ENCODE measurements around the gene CHRM5. TPM values are rescaled to one million over a fixed set of nuclear protein-coding genes. Genes with fewer than 3 reads are reported as not detected.
"Not testable (repeated sequence)": the region's sequence is repeated elsewhere in the genome, so short reads cannot be mapped to it uniquely, and the experiment has no call there.

CHRM5 gene
- total RNA-seq, 4 donors from 2014 or later: not detected

DNA sequence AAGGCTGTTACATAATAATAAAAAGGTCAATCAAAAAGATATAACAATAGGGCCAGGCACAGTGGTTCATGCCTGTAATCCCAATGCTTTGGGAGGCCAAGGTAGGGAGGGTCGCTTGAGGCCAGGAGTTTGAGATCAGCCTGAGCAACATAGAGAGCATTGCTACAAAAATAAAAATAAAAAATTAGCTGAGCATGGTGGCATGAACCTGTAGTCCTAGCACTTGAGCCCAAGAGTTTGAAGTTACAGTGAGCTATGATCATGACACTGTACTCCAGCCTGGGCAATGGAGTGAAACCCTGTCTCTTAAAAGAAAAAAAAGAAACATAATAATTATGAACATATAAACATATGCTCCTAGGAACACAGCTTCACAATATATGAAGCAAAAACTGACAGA lies 41.4 kb downstream of the CHRM5 start:
- TF ChIP-seq, protein P1, sequence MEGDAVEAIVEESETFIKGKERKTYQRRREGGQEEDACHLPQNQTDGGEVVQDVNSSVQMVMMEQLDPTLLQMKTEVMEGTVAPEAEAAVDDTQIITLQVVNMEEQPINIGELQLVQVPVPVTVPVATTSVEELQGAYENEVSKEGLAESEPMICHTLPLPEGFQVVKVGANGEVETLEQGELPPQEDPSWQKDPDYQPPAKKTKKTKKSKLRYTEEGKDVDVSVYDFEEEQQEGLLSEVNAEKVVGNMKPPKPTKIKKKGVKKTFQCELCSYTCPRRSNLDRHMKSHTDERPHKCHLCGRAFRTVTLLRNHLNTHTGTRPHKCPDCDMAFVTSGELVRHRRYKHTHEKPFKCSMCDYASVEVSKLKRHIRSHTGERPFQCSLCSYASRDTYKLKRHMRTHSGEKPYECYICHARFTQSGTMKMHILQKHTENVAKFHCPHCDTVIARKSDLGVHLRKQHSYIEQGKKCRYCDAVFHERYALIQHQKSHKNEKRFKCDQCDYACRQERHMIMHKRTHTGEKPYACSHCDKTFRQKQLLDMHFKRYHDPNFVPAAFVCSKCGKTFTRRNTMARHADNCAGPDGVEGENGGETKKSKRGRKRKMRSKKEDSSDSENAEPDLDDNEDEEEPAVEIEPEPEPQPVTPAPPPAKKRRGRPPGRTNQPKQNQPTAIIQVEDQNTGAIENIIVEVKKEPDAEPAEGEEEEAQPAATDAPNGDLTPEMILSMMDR (IDR thresholded peaks at IDR 0.05): no peak
- ATAC-seq (ENCODE audit: low FRiP score) (no peak), DNase-seq (ENCODE audit: low spot score) (no peak)

DNA sequence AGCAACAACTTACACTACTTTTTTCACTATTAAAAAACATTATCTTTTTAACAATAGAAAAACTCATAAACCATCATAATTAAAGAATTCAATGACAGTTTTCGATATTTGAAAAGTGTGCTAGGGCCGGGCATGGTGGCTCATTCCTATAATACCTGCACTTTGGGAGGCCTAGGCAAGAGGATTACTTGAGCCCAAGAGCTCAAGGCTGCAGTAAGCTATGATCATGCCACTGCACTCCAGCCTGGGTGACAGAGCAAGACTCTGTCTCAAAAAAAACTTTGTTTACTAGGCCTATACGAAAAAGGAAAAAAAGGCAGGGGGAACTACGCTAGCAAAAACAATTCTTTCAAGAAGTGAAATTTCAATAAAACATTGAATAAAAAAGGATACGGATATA lies 42.6 kb downstream of the CHRM5 start:
- TF ChIP-seq, protein P1 (IDR thresholded peaks at IDR 0.05): no peak
- no peak for DNase-seq (ENCODE audit: low spot score)
- ATAC-seq (ENCODE audit: low FRiP score): no peak

DNA sequence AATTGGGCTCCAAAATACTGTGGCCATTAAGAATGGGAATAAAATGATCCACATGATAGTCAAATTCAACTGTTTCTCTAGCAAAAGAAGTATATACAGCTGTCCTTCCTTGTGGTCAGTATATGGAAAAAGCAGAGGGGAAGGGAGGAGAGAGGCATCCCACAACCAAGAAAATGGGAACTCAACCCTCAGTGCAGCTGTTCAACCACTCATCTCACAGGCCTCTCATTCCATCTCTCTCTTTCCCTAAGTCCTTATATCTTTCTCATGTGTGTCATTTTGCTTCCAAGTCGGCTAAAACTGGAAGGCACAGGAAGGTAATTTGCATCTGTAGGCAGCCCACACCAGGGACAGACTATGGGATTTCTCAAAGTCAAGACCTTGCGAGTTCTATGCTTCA lies 43.2 kb downstream of the CHRM5 start:
- TF ChIP-seq, protein P1 (IDR thresholded peaks at IDR 0.05): no peak
- no peak for ATAC-seq (ENCODE audit: low FRiP score)
- DNase-seq (ENCODE audit: low spot score): no peak

DNA sequence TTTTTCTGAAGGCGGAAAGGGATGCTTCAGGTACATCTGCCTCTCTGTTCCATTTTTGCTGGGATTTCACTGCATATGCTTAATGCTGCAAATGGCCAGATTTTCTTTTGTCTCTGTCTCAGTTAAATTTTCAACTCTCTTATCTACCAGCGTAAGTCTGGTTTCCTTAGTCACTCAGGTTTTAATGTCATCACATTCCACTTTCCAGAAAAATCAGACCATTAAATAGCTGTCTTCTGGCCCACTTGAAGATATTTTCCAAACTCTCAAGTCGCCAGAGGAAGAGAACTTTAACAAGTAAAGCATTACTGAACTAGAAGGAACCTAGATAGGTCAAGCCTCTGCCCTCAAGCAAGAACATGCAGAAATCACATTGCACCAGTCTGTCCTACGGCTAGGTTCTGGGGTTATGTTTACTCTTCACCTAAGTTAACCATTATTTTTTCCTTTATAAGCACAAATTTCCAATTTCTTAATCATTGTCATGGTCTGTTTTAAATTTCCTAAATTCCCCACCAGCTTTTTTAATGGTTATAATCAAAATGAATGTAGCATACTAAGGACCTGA lies 44.2 kb downstream of the CHRM5 start:
- TF ChIP-seq, protein P1 (IDR thresholded peaks at IDR 0.05): no peak
- DNase-seq (ENCODE audit: low spot score) (no peak), ATAC-seq (ENCODE audit: low FRiP score) (no peak)

DNA sequence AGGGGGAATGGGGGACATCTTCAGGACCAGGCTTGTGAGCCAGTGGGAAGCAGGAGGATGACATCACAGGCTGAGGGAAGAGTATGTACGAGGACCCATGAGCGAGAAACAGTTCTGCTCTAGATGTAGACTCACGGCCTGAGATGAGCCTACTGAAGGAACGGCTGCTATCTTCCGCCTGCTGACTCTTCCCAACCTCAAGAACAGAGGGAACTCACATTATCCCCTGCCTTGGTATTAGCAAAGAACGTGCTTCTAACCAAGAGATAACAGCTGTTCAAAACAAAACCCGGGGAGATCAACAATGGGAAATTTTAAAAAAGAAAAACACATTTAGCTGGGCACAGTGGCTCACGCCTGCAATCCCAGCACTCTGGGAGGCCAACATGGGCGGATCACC lies 45.4 kb downstream of the CHRM5 start:
- ATAC-seq (ENCODE audit: low FRiP score): no peak
- DNase-seq (ENCODE audit: low spot score): no peak
- TF ChIP-seq, protein P1 (IDR thresholded peaks at IDR 0.05): no peak

DNA sequence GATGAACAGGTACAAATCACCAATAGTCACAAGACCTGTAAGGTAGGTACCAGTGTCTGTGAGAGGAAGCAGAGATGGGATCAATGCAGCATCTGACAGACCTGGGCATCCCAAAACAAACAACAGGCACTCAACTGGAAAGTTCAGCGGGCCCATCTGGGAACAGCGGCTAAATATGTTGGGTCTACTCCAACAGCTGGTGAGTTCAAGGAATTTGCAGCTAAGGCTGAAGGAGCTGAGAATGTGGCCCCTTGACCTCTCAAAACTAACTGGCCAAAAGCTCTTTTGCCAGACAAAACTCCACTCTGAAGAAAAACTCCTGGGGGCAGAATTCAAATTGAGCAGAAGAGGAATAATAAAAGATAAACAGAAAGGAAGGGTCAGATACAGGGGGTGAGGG lies 46.3 kb downstream of the CHRM5 start:
- no peak for ATAC-seq (ENCODE audit: low FRiP score)
- no peak for DNase-seq (ENCODE audit: low spot score)
- TF ChIP-seq, protein P1 (IDR thresholded peaks at IDR 0.05): no peak

DNA sequence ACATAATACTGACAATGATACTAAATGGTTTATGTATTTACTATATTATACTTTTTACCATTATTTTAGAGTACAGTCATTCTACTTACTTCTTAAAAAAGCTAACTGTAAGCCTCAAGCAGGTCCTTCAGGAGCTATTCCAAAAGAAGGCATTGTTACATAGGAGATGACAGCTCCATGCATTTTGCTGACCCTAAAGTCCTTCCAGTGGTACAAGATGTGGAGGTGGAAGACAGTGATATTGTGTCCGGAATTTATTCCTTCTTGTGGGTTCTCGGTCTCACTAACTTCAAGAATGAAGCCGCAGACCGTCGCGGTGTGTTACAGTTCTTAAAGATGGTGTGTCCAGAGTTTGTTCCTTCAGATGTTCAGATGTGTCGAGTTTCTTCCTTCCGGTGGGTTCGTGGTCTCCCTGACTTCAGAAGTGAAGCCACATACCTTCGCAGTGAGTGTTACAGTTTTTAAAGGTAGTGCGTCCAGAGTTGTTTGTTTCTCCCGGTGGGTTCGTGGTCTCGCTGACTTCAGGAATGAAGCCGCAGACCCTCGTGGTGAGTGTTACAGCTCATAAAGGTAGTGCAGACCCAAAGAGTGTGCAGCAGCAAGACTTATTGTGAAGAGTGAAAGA lies 49.8 kb downstream of the CHRM5 start:
- no peak for DNase-seq (ENCODE audit: low spot score)
- no peak for ATAC-seq (ENCODE audit: low FRiP score)
- TF ChIP-seq, protein P1 (IDR thresholded peaks at IDR 0.05): no peak

DNA sequence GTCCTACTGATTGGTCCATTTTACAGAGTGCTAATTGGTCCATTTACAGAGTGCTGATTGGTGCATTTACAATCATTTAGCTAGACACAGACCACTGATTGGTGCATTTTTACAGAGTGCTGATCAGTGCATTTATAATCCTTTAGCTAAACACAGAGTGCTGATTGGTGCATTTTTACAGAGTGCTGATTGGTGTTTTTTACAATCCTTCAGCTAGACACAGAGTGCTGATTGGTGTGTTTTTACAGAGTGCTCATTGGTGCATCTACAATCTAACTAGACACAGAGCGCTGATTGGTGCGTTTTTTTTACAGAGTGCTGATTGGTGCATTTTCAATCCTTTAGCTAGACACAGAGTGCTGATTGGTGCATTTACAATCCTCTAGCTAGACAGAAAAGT lies 50.4 kb downstream of the CHRM5 start:
- not testable (repeated sequence) for ATAC-seq (ENCODE audit: low FRiP score); DNase-seq (ENCODE audit: low spot score)
